HCT116 (cell line): ENCODE results near the gene NEUROD2.

Source experiments
- CBX3 ChIP-seq: IDR thresholded peaks from 2 replicates; pipeline ENCODE4 v1.6.1; 2012; ENCODE audit warnings: low read depth
- POLR2A ChIP-seq: IDR thresholded peaks from 2 replicates; pipeline ENCODE4 v1.7.0; 2011; ENCODE audit warnings: borderline replicate concordance; ENCODE audit not compliant: insufficient read depth, insufficient read length; ENCODE audit errors: extremely low read depth

DNA sequence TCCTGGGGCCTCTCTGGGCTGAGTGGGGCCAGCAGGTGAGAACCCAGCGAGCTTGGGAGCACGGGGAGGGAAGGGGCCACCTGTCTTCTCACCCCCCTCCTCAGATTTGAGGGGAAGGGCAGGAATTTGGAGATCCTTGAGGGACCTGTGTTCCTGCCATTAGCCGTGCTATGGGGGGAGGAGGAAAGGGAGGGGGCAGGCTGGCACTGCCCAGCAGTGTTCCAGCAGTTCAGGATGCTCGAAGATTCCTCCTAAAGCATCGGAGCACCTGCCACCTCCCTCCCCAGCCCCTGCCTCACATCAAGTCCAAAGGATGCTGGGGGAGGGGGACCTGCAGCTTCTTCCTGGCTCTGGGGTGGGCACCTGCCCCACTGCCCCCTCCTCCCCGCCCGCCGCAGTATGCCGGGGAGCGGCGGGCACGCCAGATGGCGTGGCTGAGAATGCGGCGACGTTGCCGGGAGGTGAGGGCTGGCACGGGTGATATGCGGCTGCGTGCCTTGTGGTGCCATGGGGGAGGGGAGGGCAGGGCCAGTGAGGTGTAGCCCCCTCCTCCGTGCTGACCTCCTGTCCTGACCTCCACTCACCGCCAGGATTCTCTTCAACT, 4.7 kb upstream of the NEUROD2 start:
- TF ChIP-seq POLR2A (no peak), CBX3 (no peak)
